GM12872 (cell line): ENCODE data around the gene DNAL4.

Experiments used
- TF ChIP-seq, protein P1 (sequence below): IDR thresholded peaks from 3 replicates; pipeline ENCODE4 v1.5.1; 2011; ENCODE audit warnings: low read depth, mild to moderate bottlenecking, low read length, moderate library complexity; ENCODE audit not compliant: insufficient read depth

Gene DNAL4

DNA sequence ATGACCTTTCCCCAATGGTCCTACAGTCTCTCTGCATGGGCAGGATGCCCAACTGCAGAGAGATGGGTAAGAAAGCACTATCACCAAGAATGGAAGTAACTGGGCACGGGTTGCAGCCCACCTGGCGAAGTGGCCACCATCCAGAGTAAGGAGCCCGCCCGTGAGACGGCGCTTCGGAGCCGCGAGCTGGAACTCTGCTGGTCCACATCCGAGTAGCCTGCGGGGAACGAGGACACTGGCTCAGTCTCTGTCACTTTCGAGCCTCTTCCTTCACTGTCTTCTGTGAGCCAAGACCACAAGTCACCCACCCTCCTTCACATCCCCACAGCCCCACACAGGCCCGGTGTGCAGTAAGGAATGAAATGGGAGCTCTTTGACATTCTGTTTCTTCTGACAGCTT lies 43.8 kb downstream of the DNAL4 start:
- TF ChIP-seq, protein P1, sequence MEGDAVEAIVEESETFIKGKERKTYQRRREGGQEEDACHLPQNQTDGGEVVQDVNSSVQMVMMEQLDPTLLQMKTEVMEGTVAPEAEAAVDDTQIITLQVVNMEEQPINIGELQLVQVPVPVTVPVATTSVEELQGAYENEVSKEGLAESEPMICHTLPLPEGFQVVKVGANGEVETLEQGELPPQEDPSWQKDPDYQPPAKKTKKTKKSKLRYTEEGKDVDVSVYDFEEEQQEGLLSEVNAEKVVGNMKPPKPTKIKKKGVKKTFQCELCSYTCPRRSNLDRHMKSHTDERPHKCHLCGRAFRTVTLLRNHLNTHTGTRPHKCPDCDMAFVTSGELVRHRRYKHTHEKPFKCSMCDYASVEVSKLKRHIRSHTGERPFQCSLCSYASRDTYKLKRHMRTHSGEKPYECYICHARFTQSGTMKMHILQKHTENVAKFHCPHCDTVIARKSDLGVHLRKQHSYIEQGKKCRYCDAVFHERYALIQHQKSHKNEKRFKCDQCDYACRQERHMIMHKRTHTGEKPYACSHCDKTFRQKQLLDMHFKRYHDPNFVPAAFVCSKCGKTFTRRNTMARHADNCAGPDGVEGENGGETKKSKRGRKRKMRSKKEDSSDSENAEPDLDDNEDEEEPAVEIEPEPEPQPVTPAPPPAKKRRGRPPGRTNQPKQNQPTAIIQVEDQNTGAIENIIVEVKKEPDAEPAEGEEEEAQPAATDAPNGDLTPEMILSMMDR = no peak

DNA sequence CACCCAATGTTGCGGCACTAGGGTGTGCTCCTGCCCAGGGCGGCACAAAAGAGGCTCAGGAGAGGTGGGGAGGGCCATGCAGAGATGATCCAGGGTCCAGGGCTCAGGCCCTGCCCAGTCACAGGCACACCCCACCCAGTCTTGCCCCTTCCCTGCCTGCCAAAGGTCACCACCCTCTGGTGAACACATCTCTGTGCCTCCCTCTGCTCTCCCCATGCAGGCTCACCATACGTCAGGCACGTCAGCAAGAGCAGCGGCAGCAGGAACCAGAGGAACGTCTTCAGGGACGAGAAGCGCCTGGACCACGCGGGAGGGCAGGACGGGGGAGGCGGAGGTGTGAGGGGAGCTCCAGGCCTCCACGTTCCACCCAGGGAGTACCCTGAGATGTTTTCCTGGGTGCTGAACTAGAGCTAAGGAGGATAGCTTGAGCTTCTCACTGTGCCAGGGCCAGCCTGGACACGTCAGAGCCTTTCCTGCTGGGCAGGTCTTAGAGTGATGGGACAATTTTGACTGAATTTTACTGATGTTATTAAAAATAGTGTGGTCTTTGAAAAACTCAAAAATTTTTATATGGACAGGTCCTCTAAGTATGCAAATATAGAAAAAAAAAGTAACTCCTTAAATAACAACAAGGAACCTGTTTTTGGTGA lies 45.3 kb downstream of the DNAL4 start:
- TF ChIP-seq, protein P1 = no peak

DNA sequence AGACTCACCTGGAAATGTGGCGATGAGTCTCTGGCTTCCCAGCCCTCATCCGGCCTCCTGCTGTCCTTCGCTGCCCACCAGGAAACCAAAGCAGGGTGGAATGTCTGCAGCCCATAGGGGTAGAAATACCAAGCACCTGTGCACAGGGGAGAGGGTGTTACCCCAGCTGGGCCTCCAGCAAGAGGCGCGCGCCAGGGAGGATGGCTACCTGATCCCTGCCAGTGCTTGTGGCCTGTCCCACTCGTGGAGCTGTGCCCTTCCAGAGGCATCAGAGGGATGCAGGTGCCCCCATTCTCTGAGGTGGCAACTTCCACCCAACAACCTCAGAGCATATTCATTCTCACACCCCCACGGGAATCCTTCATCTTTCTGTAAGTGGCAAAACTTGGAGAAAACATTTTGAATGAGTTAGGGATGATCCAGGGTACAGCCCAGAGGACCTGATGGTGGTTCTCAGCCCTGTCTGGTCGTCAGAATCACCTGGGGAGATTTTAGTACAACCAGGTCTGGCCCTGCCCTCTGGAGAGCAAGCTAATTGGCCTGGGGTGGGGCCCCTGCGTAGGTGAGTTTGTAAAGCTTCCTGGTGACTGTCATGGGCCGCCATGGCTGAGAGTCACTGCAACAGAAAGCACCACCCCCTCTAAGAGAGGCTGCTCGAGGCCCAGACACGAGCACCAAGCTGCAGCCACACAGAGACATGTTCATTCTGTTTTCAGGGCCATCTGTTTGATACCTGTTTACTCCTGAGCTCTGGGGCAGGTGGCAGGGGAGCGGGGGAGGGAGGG lies 48.1 kb downstream of the DNAL4 start:
- TF ChIP-seq, protein P1 = no peak

DNA sequence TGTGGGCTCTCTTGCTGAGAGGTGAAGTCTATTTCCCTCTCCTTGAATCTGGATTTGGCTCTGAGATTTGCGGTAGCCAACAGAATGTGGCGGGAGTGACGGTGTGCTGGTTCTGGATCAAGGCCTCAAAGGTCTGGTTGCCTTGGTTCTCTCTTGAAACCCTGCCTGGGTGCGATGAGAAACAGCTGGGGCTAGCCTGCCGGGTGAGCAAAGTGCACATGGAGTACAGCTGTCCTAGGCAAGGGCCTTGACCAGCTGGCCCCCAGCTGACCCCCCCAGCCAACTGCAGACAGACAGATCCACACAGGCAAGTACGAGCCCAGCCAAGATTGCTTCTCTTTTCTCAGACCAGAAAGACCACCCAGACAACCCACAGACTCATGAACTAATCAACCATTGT lies 49.0 kb downstream of the DNAL4 start:
- TF ChIP-seq, protein P1 = no peak

DNA sequence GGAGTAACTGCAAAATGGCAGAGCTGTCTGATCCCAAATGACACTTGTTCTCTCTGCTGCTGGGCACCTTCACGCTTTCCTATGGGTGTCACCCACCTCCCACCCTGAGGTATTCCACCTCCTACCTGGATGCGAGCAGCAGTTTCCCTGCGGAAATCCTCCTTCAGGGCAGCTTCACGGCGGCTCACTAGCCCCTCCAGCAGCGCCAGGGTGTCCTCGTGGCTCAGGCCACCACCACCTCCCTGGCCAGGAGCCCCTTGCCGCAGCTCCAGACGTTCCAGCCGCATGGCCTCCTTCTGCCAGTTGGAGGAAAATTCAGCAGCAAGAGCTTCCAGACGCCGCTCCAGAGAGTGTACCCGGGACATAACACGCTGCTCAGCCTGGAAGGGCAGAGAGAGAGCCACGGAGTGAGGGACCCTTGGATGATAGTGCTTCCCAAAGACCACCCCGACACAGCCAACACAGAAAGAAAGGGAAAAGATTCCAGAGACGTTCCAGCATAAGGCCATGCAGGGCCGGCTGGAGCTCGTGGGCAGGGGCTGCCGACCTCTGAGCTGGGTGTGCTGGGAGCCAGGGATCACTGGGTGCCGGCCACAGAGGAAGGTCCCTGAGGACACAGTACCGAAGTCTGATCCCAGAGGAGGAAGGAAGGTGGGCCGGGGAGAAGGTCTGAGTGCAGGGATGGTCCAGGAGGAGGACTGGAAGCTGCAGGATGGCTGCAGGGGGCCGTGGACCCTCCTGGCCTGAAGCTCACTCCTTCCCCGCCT lies 51.6 kb downstream of the DNAL4 start:
- TF ChIP-seq, protein P1 = no peak

DNA sequence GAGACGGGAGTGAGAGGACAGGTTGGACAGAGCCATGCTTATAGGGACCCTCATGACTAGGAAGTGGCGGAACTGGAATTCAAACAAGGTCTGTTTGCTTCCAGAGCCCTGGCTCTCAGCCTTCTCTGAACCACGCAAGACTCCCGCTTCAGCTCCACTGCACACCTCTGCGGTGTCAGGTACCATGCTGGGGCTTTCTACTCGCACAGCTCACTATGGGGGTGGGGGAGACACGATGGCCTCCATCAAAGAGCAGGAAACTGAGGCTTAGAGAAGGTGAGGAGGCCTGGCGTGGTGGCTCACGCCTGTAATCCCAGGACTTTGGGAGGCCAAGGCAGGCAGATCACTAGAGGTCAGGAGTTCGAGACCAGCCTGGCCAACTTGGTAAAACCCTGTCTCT lies 52.4 kb downstream of the DNAL4 start:
- TF ChIP-seq, protein P1 = no peak

DNA sequence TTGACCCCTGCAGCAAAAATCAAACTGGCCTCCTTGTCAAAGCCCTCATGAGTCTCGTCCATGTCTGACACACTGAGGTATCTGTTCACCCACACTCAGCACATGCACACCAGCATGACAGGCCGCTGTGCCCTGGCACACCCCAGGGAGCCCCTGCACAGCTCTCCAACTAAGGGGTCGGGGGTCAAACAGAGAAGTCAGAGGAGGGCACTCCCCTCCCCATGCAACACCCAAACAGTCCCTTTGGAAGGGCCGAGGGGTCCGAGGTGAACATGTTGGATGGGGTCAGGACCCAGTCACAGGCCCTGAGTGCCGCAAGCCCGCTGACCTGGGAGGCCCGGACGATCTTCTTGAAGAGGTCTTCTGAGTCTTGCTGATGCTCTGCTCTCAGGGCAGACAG lies 52.8 kb downstream of the DNAL4 start:
- TF ChIP-seq, protein P1 = no peak
